Endothelial cell of umbilical vein (primary cell): ENCODE data around the gene CABLES1. TPM values are rescaled to one million over a fixed set of nuclear protein-coding genes. Genes with fewer than 3 reads are reported as not detected.
A peak's percentile ranks its signal among the peaks of the same experiment; 100 is the strongest.

Source experiments
- BruUV-seq: library from RNA; stranded (reverse); fragments of 400-500 nt; replicated peaks from 2 replicates; lab custom pipeline; 2021; lab: Mats Ljungman, UMichigan
- CTCF ChIA-PET: fragments of 300-600, 350-600 bp; sonication (Branson Sonifier 250); formaldehyde crosslinking; loops from one replicate; lab custom pipeline; 2021; ENCODE audit warnings: antibody characterized with exemption, inconsistent platforms; lab: Charles Lee
- POLR2A ChIA-PET: fragments of 300-600, 350-600 bp; sonication (Branson Sonifier 250); formaldehyde crosslinking; loops from one replicate; lab custom pipeline; 2021; ENCODE audit warnings: antibody characterized with exemption, inconsistent platforms; lab: Charles Lee
- DNase-seq: peaks from one replicate; pipeline ENCODE4 v3.0.0-alpha.2; 2011; ENCODE audit warnings: low read depth, low spot score
- FAIRE-seq: peaks from 2 replicates; lab custom pipeline; 2011; peaks lifted over from hg19 to GRCh38; lab: Jason Lieb, UNC
- H2AFZ ChIP-seq: 2 replicates; pipeline ENCODE4 v1.6.0; 2012; ENCODE audit warnings: low read depth, low read length, control low read depth, inconsistent platforms
- H3K27ac ChIP-seq: 2 replicates; pipeline ENCODE4 v1.5.1; 2011; ENCODE audit warnings: low read depth, mild to moderate bottlenecking, control low read depth, low read length, moderate library complexity; ENCODE audit not compliant: insufficient read depth
- H3K27me3 ChIP-seq, 2 experiments: 2 replicates each; pipeline versions ENCODE4 v1.6.0 to v1.6.1; 2011; ENCODE audit warnings: low read length in 2 of 2, mixed read lengths in 1 of 2; ENCODE audit not compliant: control insufficient read depth in 2 of 2, insufficient read depth in 2 of 2
- H3K36me3 ChIP-seq, 2 experiments: 2 replicates in 1 of 2; 3 replicates in 1 of 2; pipeline ENCODE4 v1.5.1; 2011; ENCODE audit warnings: low read length in 2 of 2, mild to moderate bottlenecking in 1 of 2, moderate library complexity in 1 of 2; ENCODE audit not compliant: control insufficient read depth in 2 of 2, insufficient read depth in 2 of 2; ENCODE audit errors: extremely low read depth in 1 of 2
- H3K4me1 ChIP-seq: 3 replicates; pipeline ENCODE4 v1.5.1; 2011; ENCODE audit warnings: mild to moderate bottlenecking, low read length; ENCODE audit not compliant: control insufficient read depth, insufficient read depth; ENCODE audit errors: extremely low read depth
- H3K4me2 ChIP-seq: 2 replicates; pipeline ENCODE4 v1.6.1; 2011; ENCODE audit warnings: low read length, control low read depth, mixed read lengths; ENCODE audit not compliant: insufficient read depth
- H3K4me3 ChIP-seq, 3 experiments: fragments of 200-600 bp in 1 of 3; sonication (generic), shearing (Covaris generic) in 1 of 3; replicated peaks in 1 of 3; 2 replicates each; pipeline ENCODE4 v1.5.1; 2011 to 2016; ENCODE audit warnings: control low read depth in 3 of 3, low read length in 3 of 3, mild to moderate bottlenecking in 2 of 3, inconsistent platforms in 1 of 3, low read depth in 1 of 3, moderate library complexity in 1 of 3; ENCODE audit not compliant: insufficient read depth in 1 of 3
- H3K79me2 ChIP-seq: 2 replicates; pipeline ENCODE4 v1.6.0; 2012; ENCODE audit warnings: low read length, inconsistent platforms; ENCODE audit not compliant: control insufficient read depth, insufficient read depth
- H3K9ac ChIP-seq: replicated peaks from 2 replicates; pipeline ENCODE3; 2011; ENCODE audit warnings: low read length, control low read depth; ENCODE audit not compliant: insufficient read depth; ENCODE audit errors: extremely low read depth
- H3K9me1 ChIP-seq: replicated peaks from 3 replicates; pipeline ENCODE4 v1.6.0; 2011; ENCODE audit warnings: mild to moderate bottlenecking, low read length; ENCODE audit not compliant: control insufficient read depth, insufficient read depth; ENCODE audit errors: extremely low read depth
- H3K9me3 ChIP-seq: replicated peaks from 2 replicates; pipeline ENCODE4 v1.5.1; 2012; ENCODE audit warnings: low read length, inconsistent platforms; ENCODE audit not compliant: control insufficient read depth, insufficient read depth
- H4K20me1 ChIP-seq: replicated peaks from 2 replicates; pipeline ENCODE3; 2011; ENCODE audit warnings: mild to moderate bottlenecking, low read length; ENCODE audit not compliant: control insufficient read depth, insufficient read depth; ENCODE audit errors: extremely low read depth
- EZH2 ChIP-seq: IDR thresholded peaks from 2 replicates; pipeline ENCODE4 v1.6.1; 2012; ENCODE audit warnings: borderline replicate concordance, low read depth, mild to moderate bottlenecking, moderate library complexity, low read length, inconsistent platforms; ENCODE audit not compliant: severe bottlenecking
- FOS ChIP-seq: IDR thresholded peaks from 2 replicates; pipeline ENCODE4 v1.6.1; 2011; ENCODE audit warnings: mild to moderate bottlenecking, low read length, moderate library complexity, borderline replicate concordance; ENCODE audit not compliant: insufficient read depth
- GATA2 ChIP-seq: IDR thresholded peaks from 2 replicates; pipeline ENCODE4 v1.7.0; 2011; ENCODE audit warnings: low read depth, mild to moderate bottlenecking, moderate library complexity, mixed read lengths, low read length; ENCODE audit not compliant: insufficient read length, insufficient read depth
- JUN ChIP-seq: IDR thresholded peaks from 2 replicates; pipeline ENCODE4 v1.6.1; 2011; ENCODE audit warnings: borderline replicate concordance, low read depth; ENCODE audit not compliant: insufficient read length, insufficient read depth
- MYC ChIP-seq: IDR thresholded peaks from one replicate; pipeline ENCODE4 v1.6.1; 2011; ENCODE audit warnings: mild to moderate bottlenecking, low read depth, low read length
- POLR2A ChIP-seq: IDR thresholded peaks from 2 replicates; pipeline ENCODE4 v1.6.1; 2012; ENCODE audit warnings: low read depth, mild to moderate bottlenecking, control low read depth, low read length
- POLR2AphosphoS5 ChIP-seq: IDR thresholded peaks from 2 replicates; pipeline ENCODE4 v1.6.1; 2012; ENCODE audit warnings: low read depth, mild to moderate bottlenecking, control low read depth, low read length, moderate library complexity; ENCODE audit not compliant: insufficient read depth
- dilution Hi-C: fragments of 300-500 bp; cut with MboI; formaldehyde crosslinking; loops from one replicate; pipeline ENCODE4 v1.15.0; 2019; ENCODE audit warnings: low sequenced_read_pairs; ENCODE audit not compliant: extremely low pct_ligation_motif_present
- intact Hi-C: fragments of 100-400 bp; cut with micrococcal nuclease; formaldehyde crosslinking; loops from one replicate; pipeline ENCODE4 v1.10.0; 2022
- polyA plus RNA-seq, 4 experiments: library from polyadenylated mRNA; depleted of rRNA in 3 of 4; stranded (reverse) in 3 of 4; unstranded in 1 of 4; fragments of >200 nt; gene quantifications; 2 replicates each; pipeline versions ENCODE4 v1.2.1 to v1.2.3, GENCODE V29; 2011 to 2012; ENCODE audit warnings: missing spikeins in 1 of 4
- total RNA-seq: library from RNA; stranded (reverse); gene quantifications from 2 replicates; pipeline ENCODE4 v1.2.3, GENCODE V29; 2021
- TF ChIP-seq, protein P1 (sequence below), 2 donors: IDR thresholded peaks; 1 replicate in 1 of 2; 2 replicates in 1 of 2; pipeline ENCODE4 v1.5.1; 2011; ENCODE audit warnings: low read length in 2 of 2, mild to moderate bottlenecking in 2 of 2, moderate library complexity in 2 of 2, control low read depth in 1 of 2, inconsistent platforms in 1 of 2, low read depth in 1 of 2; ENCODE audit not compliant: insufficient read depth in 1 of 2; ENCODE audit errors: extremely low read depth in 1 of 2
- TF ChIP-seq, protein P2 (sequence below): IDR thresholded peaks from 2 replicates; pipeline ENCODE4 v1.6.1; 2011; ENCODE audit not compliant: insufficient read depth, insufficient read length

Gene CABLES1
- total and polyA plus RNA-seq, 2 donors (not counting 3 experiments of a cell fraction or from before 2014, with no cell fraction given), result 40.2 to 71.1 TPM

DNA sequence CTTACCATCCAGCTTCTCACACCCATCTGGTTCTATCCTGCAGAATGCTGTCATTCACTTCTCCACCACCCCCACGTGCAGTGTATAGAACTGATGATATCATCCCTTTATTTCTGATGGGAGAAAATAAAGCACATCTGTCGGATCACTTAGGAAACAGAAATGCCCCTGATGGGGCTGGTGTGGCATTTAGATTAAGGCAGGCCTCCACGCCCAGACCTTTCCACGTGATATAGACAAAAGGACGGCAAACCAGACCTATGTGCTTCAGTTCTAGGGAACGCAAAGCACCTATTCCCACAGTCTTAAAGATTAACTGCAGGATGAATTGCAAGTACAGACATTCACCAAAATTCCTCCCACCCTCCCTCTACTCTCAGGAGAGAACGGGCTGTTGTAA is 27.6 kb upstream of the CABLES1 start:
- DNase-seq (no peak), FAIRE-seq (no peak)
- Histone ChIP-seq H4K20me1 (no peaks in the 10 kb centered on the region), H3K4me2 (no peak overlapping the region), H3K9me3 (no peaks in the 10 kb centered on the region), H3K27me3 (no peaks in the 10 kb centered on the region), H3K9me1 (no peaks in the 10 kb centered on the region), H3K4me3 (no peak overlapping the region), H3K9ac (peak overlapping the region; percentile 81), H3K36me3 (no peaks in the 10 kb centered on the region), H2AFZ (peak overlapping the region; percentile 13), H3K4me1 (peaks cover 22% of the 10 kb centered on the region), H3K79me2 (no peaks in the 10 kb centered on the region), H3K27ac (peak overlapping the region; percentile 93)
- POLR2A ChIA-PET, result no interaction called here
- dilution Hi-C loops, result no loop called here
- CTCF ChIA-PET, result interaction anchor here (0.6 to 1.3 kb wide), 2 partner anchors 9 to 304 kb away, joined by 3 to 5 read pairs; no protein-coding TSS in a partner anchor
- BruUV-seq, result TSS peak; percentile 65
- intact Hi-C loops, result no loop called here
- TF ChIP-seq, protein P1, sequence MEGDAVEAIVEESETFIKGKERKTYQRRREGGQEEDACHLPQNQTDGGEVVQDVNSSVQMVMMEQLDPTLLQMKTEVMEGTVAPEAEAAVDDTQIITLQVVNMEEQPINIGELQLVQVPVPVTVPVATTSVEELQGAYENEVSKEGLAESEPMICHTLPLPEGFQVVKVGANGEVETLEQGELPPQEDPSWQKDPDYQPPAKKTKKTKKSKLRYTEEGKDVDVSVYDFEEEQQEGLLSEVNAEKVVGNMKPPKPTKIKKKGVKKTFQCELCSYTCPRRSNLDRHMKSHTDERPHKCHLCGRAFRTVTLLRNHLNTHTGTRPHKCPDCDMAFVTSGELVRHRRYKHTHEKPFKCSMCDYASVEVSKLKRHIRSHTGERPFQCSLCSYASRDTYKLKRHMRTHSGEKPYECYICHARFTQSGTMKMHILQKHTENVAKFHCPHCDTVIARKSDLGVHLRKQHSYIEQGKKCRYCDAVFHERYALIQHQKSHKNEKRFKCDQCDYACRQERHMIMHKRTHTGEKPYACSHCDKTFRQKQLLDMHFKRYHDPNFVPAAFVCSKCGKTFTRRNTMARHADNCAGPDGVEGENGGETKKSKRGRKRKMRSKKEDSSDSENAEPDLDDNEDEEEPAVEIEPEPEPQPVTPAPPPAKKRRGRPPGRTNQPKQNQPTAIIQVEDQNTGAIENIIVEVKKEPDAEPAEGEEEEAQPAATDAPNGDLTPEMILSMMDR (IDR thresholded peaks at IDR 0.05; ENCODE audit: extremely low read depth in 1 of 2, insufficient read depth in 1 of 2, low read depth in 1 of 2, low read length in 2 of 2), result no peak
- no peak for TF ChIP-seq JUN
- TF ChIP-seq, protein P2, sequence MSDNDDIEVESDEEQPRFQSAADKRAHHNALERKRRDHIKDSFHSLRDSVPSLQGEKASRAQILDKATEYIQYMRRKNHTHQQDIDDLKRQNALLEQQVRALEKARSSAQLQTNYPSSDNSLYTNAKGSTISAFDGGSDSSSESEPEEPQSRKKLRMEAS, result no peak
- TF ChIP-seq EZH2, result no peak
- TF ChIP-seq MYC, result no peak
- no peak for TF ChIP-seq POLR2A
- no peak for TF ChIP-seq POLR2AphosphoS5
- no peak for TF ChIP-seq GATA2
- no peak for TF ChIP-seq FOS
